ENCODE results near the gene PPP1R16B. TPM values are rescaled to one million over a fixed set of nuclear protein-coding genes. Genes with fewer than 3 reads are reported as not detected.

The PPP1R16B gene
- polyA plus RNA-seq, 1 donor from 2014 or later: 1.9 TPM

- Histone ChIP-seq H3K36me3 (ENCODE audit: insufficient read depth, low read length) (no peaks in the 10 kb centered on the region), H3K4me2 (ENCODE audit: low read length) (no peak overlapping the region), H3K79me2 (replicated peaks; ENCODE audit: insufficient read depth, low read length) (peaks cover 19% of the 10 kb centered on the region), H3K27ac (ENCODE audit: low read length) (no peak overlapping the region), H3K9ac (ENCODE audit: low read length) (no peak overlapping the region), H4K20me1 (ENCODE audit: insufficient read depth) (no peaks in the 10 kb centered on the region), H3K9me2 (ENCODE audit: insufficient read depth, low read length) (no peaks in the 10 kb centered on the region), H3K9me3 (ENCODE audit: low read length) (no peaks in the 10 kb centered on the region), H3F3A (ENCODE audit: insufficient read depth, low read length, poor library complexity, severe bottlenecking) (no peaks in the 10 kb centered on the region), H2AFZ (ENCODE audit: low read depth, low read length) (no peak overlapping the region), H3K27me3 (ENCODE audit: insufficient read depth, low read depth, low read length) (no peaks in the 10 kb centered on the region), H3K4me3 (ENCODE audit: low read length) (peak overlapping the region; percentile 95)
- TF ChIP-seq MXI1 (conservative IDR thresholded peaks at IDR 0.05; ENCODE audit: poor library complexity, severe bottlenecking) (no peak), REST (IDR thresholded peaks at IDR 0.05; ENCODE audit: borderline replicate concordance) (no peak), RAD21 (conservative IDR thresholded peaks at IDR 0.05) (no peak), POLR2AphosphoS5 (IDR thresholded peaks at IDR 0.05) (no peak), TAF1 (IDR thresholded peaks at IDR 0.05; ENCODE audit: low read depth) (no peak), CTCF (IDR thresholded peaks at IDR 0.05; ENCODE audit: poor library complexity, severe bottlenecking) (no peak), EZH2 (IDR thresholded peaks at IDR 0.05; ENCODE audit: borderline replicate concordance, insufficient read depth, low read length, poor library complexity, severe bottlenecking) (no peak), SMC3 (conservative IDR thresholded peaks at IDR 0.05; ENCODE audit: poor library complexity) (no peak), EP300 (conservative IDR thresholded peaks at IDR 0.05; ENCODE audit: poor library complexity, severe bottlenecking) (no peak)
Observed at GRCh38 chr20:38963745-38964144, 158.2 kb downstream of the PPP1R16B start.

- Histone ChIP-seq H3K27me3 (ENCODE audit: insufficient read depth, low read depth, low read length) (no peaks in the 10 kb centered on the region), H3K79me2 (replicated peaks; ENCODE audit: insufficient read depth, low read length) (peaks cover 19% of the 10 kb centered on the region), H2AFZ (ENCODE audit: low read depth, low read length) (no peak overlapping the region), H3K9me2 (ENCODE audit: insufficient read depth, low read length) (no peaks in the 10 kb centered on the region), H3K36me3 (ENCODE audit: insufficient read depth, low read length) (no peaks in the 10 kb centered on the region), H4K20me1 (ENCODE audit: insufficient read depth) (no peaks in the 10 kb centered on the region), H3K4me3 (ENCODE audit: low read length) (no peak overlapping the region), H3K4me2 (ENCODE audit: low read length) (no peak overlapping the region), H3K9ac (ENCODE audit: low read length) (no peak overlapping the region), H3K27ac (ENCODE audit: low read length) (no peak overlapping the region), H3F3A (ENCODE audit: insufficient read depth, low read length, poor library complexity, severe bottlenecking) (no peaks in the 10 kb centered on the region), H3K9me3 (ENCODE audit: low read length) (no peaks in the 10 kb centered on the region)
- TF ChIP-seq SMC3 (conservative IDR thresholded peaks at IDR 0.05; ENCODE audit: poor library complexity) (no peak), CTCF (IDR thresholded peaks at IDR 0.05; ENCODE audit: poor library complexity, severe bottlenecking) (no peak)
Observed at GRCh38 chr20:38965264-38965663, 159.8 kb downstream of the PPP1R16B start.
